SW 1271 (cell line): Measurements from ENCODE around the gene GDI2.
"Not testable (repeated sequence)": the region's sequence is repeated elsewhere in the genome, so short reads cannot be mapped to it uniquely, and the experiment has no call there.

Experiments
- DNase-seq, 2 experiments: peaks; one replicate each; lab custom pipeline; 2025; lab: John Stamatoyannopoulos, UW

Gene GDI2

GRCh38 chr10:5813341-5814109, at the start of gene GDI2:
Gene GDI2 (minus strand): TSS chr10:5813434. CDS start chr10:5813258, 176 bp downstream.
- DNase-seq: peak; percentile 50 to 90

GRCh38 chr10:5862360-5862961, 49.2 kb upstream of the GDI2 start:
- no peak for DNase-seq

GRCh38 chr10:5860066-5860465, 46.8 kb upstream of the GDI2 start:
- DNase-seq: no peak

- no peak for DNase-seq
These were observed 45.6 kb upstream of the GDI2 start for GRCh38 chr10:5858811-5859210.

- DNase-seq: no peak
These were observed 43.4 kb upstream of the GDI2 start for GRCh38 chr10:5856701-5857004.

GRCh38 chr10:5855979-5856700, 42.9 kb upstream of the GDI2 start:
- DNase-seq: no peak

GRCh38 chr10:5854131-5854475, 40.9 kb upstream of the GDI2 start:
- DNase-seq: no peak

- not testable (repeated sequence) for DNase-seq
These were observed 33.4 kb upstream of the GDI2 start for GRCh38 chr10:5846667-5847066.

GRCh38 chr10:5844345-5845055, 31.3 kb upstream of the GDI2 start:
- DNase-seq: no peak

- DNase-seq: no peak
These were observed 30.6 kb upstream of the GDI2 start for GRCh38 chr10:5843686-5844344.

GRCh38 chr10:5841965-5842364, 28.7 kb upstream of the GDI2 start:
- no peak for DNase-seq

GRCh38 chr10:5840314-5841307, 27.4 kb upstream of the GDI2 start:
- DNase-seq: no peak

- DNase-seq: not testable (repeated sequence)
These were observed 22.9 kb upstream of the GDI2 start for GRCh38 chr10:5836181-5836580.

GRCh38 chr10:5835446-5836095, 22.3 kb upstream of the GDI2 start:
- DNase-seq: no peak

- no peak for DNase-seq
These were observed 20.6 kb upstream of the GDI2 start for GRCh38 chr10:5833814-5834213.

- DNase-seq: no peak
These were observed 19.7 kb upstream of the GDI2 start for GRCh38 chr10:5832946-5833345.

GRCh38 chr10:5831446-5831782, 18.2 kb upstream of the GDI2 start:
- no peak for DNase-seq

- no peak for DNase-seq
These were observed 17.6 kb upstream of the GDI2 start for GRCh38 chr10:5830629-5831445.

GRCh38 chr10:5829267-5829666, 16.0 kb upstream of the GDI2 start:
- no peak for DNase-seq

GRCh38 chr10:5828725-5829124, 15.5 kb upstream of the GDI2 start:
- DNase-seq: no peak
